SKM-1 treated with dmso at 0.1 percent for 144 hours (cell line): Measurements from ENCODE around the gene VIPR1.
"Not testable (repeated sequence)": the region's sequence is repeated elsewhere in the genome, so short reads cannot be mapped to it uniquely, and the experiment has no call there.

Experiments used
- DNase-seq: peaks from one replicate; lab custom pipeline; 2025; ENCODE audit not compliant: unreplicated experiment; lab: John Stamatoyannopoulos, UW

The VIPR1 gene

GRCh38 chr3:42530073-42530472 lies 27.6 kb downstream of the VIPR1 start:
- DNase-seq = no peak

- no peak for DNase-seq
Measured at GRCh38 chr3:42531470-42531869, 29.0 kb downstream of the VIPR1 start.

GRCh38 chr3:42532229-42532628 lies 29.8 kb downstream of the VIPR1 start:
- no peak for DNase-seq

GRCh38 chr3:42533161-42533897 lies 30.9 kb downstream of the VIPR1 start:
- no peak for DNase-seq

GRCh38 chr3:42535981-42536784 lies 33.7 kb downstream of the VIPR1 start:
- peak; percentile 47 for DNase-seq

- no peak for DNase-seq
Measured at GRCh38 chr3:42537350-42537749, 34.9 kb downstream of the VIPR1 start.

GRCh38 chr3:42539871-42540714 lies 37.6 kb downstream of the VIPR1 start:
- DNase-seq = peak; percentile 12

- DNase-seq = no peak
Measured at GRCh38 chr3:42541079-42541478, 38.6 kb downstream of the VIPR1 start.

GRCh38 chr3:42544492-42545283 lies 42.2 kb downstream of the VIPR1 start:
- no peak for DNase-seq

- DNase-seq = no peak
Measured at GRCh38 chr3:42545284-42545900, 42.9 kb downstream of the VIPR1 start.

- DNase-seq = no peak
Measured at GRCh38 chr3:42546691-42547213, 44.3 kb downstream of the VIPR1 start.

GRCh38 chr3:42547401-42547945 lies 45.0 kb downstream of the VIPR1 start:
- peak; percentile 36 for DNase-seq

GRCh38 chr3:42549131-42549530 lies 46.7 kb downstream of the VIPR1 start:
- DNase-seq = no peak

- DNase-seq = no peak
Measured at GRCh38 chr3:42550250-42550649, 47.8 kb downstream of the VIPR1 start.

GRCh38 chr3:42552830-42553229 lies 50.4 kb downstream of the VIPR1 start:
- DNase-seq = no peak

GRCh38 chr3:42556089-42556632 lies 53.7 kb downstream of the VIPR1 start:
- DNase-seq = no peak

GRCh38 chr3:42556817-42557216 lies 54.4 kb downstream of the VIPR1 start:
- DNase-seq = not testable (repeated sequence)

- no peak for DNase-seq
Measured at GRCh38 chr3:42557854-42558253, 55.4 kb downstream of the VIPR1 start.
